ENCODE measurements around the gene JAKMIP2.
"Not testable (repeated sequence)": the region's sequence is repeated elsewhere in the genome, so short reads cannot be mapped to it uniquely, and the experiment has no call there.

The JAKMIP2 gene

GRCh38 chr5:147586221-147586620 lies 196.3 kb downstream of the JAKMIP2 start:
- DNase-seq = no peak

- DNase-seq = not testable (repeated sequence)
Measured at GRCh38 chr5:147582272-147582671, 200.3 kb downstream of the JAKMIP2 start.

- not testable (repeated sequence) for DNase-seq
Measured at GRCh38 chr5:147580418-147580817, 202.1 kb downstream of the JAKMIP2 start.

GRCh38 chr5:147578228-147579024 lies 204.1 kb downstream of the JAKMIP2 start:
- DNase-seq = peak; percentile 23

- DNase-seq = no peak
Measured at GRCh38 chr5:147576646-147577535, 205.6 kb downstream of the JAKMIP2 start.

GRCh38 chr5:147575598-147575997 lies 206.9 kb downstream of the JAKMIP2 start:
- DNase-seq = no peak

GRCh38 chr5:147573211-147573610 lies 209.3 kb downstream of the JAKMIP2 start:
- DNase-seq = no peak

GRCh38 chr5:147568710-147569406 lies 213.7 kb downstream of the JAKMIP2 start:
- no peak for DNase-seq

GRCh38 chr5:147567917-147568598 lies 214.5 kb downstream of the JAKMIP2 start:
- DNase-seq = no peak

GRCh38 chr5:147565524-147565923 lies 217.0 kb downstream of the JAKMIP2 start:
- no peak for DNase-seq

- no peak for DNase-seq
Measured at GRCh38 chr5:147564124-147564486, 218.4 kb downstream of the JAKMIP2 start.

- no peak for DNase-seq
Measured at GRCh38 chr5:147563466-147564123, 218.9 kb downstream of the JAKMIP2 start.

GRCh38 chr5:147561435-147561834 lies 221.1 kb downstream of the JAKMIP2 start:
- DNase-seq = no peak

GRCh38 chr5:147560718-147561331 lies 221.7 kb downstream of the JAKMIP2 start:
- DNase-seq = no peak

- no peak for DNase-seq
Measured at GRCh38 chr5:147559749-147560148, 222.8 kb downstream of the JAKMIP2 start.

- DNase-seq = peak; percentile 24
Measured at GRCh38 chr5:147558826-147559225, 223.7 kb downstream of the JAKMIP2 start.

GRCh38 chr5:147557876-147558745 lies 224.4 kb downstream of the JAKMIP2 start:
- no peak for DNase-seq

GRCh38 chr5:147555176-147555575 lies 227.4 kb downstream of the JAKMIP2 start:
- no peak for DNase-seq

- DNase-seq = no peak
Measured at GRCh38 chr5:147554261-147554817, 228.2 kb downstream of the JAKMIP2 start.

- not testable (repeated sequence) for DNase-seq
Measured at GRCh38 chr5:147553817-147554216, 228.7 kb downstream of the JAKMIP2 start.

Measured in NCI-H1694 (cell line).